ENCODE data around the gene XRN2.
"Not testable (repeated sequence)": the region's sequence is repeated elsewhere in the genome, so short reads cannot be mapped to it uniquely, and the experiment has no call there.

The XRN2 gene

GRCh38 chr20:21355981-21356380 is 52.9 kb downstream of the XRN2 start:
- no peak for DNase-seq

DNA sequence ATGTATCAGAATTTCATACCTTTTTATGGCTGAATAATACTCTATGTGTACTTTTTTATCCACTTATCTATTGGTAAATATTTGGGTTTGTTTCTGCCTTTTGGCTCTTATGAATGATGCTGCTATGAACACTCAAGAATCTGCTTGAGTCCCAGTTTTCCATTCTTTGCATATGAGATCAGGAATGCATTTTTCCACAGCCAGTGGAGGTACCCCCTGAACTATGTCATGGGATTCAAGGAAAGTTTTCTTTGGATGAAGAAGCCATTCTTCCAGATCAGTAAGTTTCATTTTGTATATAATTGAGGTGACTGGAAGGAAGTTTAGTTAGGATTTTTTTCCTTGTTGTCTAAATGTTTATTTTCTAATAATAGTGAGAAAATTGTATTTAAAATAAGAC is 53.3 kb downstream of the XRN2 start:
- DNase-seq = no peak

GRCh38 chr20:21357844-21358243 is 54.7 kb downstream of the XRN2 start:
- no peak for DNase-seq

- no peak for DNase-seq
Observed at GRCh38 chr20:21358737-21359136, 55.6 kb downstream of the XRN2 start.

GRCh38 chr20:21360705-21361104 is 57.6 kb downstream of the XRN2 start:
- DNase-seq = no peak

DNA sequence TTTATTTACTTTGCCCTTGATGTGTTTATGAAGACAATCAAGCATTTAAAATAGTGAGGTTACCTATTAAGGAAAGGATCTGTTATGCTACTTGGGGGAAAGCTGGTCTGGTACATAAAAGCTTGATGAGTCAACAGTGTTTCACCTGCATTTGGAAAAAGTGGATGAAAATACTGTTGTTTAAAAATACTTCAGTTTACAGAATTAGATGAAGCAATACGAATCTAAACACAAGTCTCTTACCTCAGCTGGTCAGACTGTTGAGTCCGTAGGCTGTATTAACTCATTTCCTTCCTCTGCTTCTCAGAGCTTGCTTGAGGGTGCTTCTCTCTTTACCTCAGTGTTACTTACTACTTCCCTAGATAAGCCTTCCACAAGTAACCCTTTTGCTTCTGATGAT is 58.1 kb downstream of the XRN2 start:
- no peak for DNase-seq

GRCh38 chr20:21364413-21364812 is 61.3 kb downstream of the XRN2 start:
- no peak for DNase-seq

DNA sequence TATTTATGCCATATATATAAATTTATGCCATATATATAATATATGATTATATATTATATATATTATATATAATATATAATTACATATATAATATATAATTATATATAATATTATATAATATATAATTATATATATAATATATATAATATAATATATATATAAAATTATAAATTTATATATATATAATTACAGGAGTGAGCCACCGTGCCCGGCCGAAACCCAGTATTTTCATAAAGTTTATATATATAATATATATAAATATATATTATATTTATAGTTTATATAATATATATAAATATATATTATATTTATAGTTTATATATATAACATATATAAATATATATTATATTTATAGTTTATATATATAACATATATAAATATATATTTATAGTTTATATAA is 62.6 kb downstream of the XRN2 start:
- DNase-seq = no peak

GRCh38 chr20:21366273-21366672 is 63.1 kb downstream of the XRN2 start:
- DNase-seq = not testable (repeated sequence)

GRCh38 chr20:21368791-21369190 is 65.7 kb downstream of the XRN2 start:
- no peak for DNase-seq

GRCh38 chr20:21371193-21371592 is 68.1 kb downstream of the XRN2 start:
- no peak for DNase-seq

DNA sequence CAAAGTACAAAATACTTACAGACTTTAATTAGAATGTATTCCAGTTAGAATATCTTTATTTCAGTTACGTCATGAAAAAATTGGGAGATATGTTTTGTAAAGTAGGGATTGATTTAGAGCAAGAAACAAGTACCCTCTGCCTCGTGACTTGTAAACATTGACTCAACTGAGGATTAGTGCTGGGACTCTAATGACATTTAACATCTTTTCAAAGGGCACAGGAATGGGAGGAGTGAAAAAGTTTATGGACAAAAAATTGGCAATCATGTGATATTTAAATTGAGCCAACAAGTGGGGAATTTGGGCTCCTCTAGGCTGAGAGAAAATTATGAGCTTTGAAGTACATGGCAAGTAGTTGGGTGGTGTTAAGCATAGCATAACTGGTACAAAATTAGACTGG is 68.9 kb downstream of the XRN2 start:
- no peak for DNase-seq

GRCh38 chr20:21373436-21373835 is 70.3 kb downstream of the XRN2 start:
- no peak for DNase-seq

DNA sequence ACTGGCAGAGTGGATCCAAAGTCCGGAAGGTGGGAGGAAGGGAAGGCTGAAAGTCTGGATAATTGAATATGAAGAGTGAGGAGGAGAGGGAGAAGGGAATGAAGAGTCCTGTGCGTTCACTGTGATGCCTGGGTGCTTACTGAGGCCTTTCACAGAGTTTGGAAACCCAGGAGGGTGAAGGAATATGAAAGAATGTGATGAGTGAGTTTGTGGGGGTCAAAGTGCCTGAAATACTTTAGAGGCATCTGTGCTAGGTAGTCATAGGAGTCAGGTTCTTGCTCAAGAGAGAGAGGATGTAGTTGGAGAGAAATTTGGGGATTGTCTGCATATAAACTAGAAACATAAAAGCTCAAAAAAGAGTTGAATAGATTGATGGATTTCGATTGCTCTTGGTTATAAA is 73.5 kb downstream of the XRN2 start:
- no peak for DNase-seq

- DNase-seq = no peak
Observed at GRCh38 chr20:21377701-21378100, 74.6 kb downstream of the XRN2 start.

DNA sequence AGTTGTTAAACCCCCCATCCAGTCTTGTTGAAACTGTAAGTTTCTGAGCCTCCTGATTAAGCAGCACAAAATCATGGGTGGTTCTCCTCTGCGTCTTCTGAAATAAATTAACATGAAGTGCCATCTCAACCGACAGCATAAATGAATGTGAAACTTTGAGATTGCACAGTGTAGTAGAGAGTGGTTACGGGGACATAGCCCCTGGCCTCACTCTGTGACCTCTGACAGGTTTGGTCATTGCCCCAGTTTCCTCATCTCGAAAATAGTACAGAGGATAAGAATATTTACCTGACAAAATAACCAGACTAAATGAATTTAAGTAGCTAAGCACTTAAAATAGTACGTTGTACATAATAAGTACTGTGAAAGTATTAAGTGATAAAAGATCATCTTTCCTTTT is 75.1 kb downstream of the XRN2 start:
- DNase-seq = no peak

DNA sequence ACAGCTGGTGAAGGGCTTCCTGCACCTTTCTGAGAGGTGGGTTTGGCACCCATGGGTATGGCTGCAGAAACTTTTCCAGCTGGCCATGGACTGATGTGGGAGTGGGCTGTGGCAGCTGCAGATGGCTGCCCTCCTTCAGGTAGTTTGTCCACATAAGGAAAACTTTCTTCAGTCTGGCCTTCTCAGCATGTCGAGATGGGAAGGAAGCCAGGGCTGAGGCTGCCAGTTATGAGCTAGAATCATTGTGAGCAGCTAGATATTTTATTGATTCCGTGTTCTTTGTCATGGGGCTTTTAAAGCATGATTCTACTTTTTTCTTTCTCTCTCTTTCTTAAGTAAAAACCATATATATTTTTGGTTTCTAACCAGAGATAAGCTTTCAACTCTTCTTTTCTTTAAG is 77.6 kb downstream of the XRN2 start:
- DNase-seq = no peak

- DNase-seq = no peak
Observed at GRCh38 chr20:21381619-21382018, 78.5 kb downstream of the XRN2 start.

DNA sequence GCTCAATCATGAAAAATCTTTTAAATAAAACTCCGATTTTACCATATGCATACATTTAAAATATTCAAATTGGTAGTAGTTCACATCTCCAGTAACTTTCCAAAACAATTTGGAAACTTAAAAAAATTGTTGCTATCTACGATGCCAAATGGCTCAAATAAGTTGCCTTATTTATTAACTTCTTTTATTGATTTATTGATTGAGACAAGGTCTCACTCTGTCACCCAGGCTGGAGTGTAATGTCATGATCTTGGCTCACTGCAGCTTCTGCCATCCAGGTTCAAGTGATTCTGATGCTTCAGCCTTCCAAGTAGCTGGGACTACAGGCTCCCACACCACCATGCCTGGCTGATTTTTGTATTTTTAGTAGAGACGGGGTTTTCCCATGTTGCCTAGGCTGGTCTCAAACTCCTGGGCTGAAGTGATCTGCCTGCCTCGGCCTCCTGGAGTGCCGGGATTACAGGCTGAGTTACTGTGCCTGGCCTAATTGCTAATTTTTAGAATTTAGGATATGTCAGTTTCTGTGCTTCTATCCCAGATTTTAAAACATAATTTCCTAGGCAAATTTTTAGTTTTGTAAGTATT is 81.3 kb downstream of the XRN2 start:
- no peak for DNase-seq

DNA sequence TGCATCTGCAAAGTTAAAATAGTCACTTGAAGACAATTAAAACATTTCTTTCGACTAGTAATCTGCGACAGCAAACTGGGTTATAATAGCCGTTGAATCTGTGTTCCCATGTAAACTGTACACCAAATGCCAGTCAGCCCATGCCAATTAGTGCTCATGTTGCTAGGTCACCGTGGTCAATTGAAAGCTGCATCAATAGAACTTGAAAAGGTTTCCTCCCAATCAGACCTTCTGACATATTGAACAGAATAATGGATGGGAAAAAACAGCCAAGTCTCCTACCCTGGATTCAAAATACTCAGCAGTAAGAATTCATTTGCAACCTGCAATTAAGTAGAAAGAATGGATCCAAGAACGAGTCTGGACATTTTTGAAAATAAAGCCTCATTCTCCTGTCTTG is 83.0 kb downstream of the XRN2 start:
- no peak for DNase-seq

DNA sequence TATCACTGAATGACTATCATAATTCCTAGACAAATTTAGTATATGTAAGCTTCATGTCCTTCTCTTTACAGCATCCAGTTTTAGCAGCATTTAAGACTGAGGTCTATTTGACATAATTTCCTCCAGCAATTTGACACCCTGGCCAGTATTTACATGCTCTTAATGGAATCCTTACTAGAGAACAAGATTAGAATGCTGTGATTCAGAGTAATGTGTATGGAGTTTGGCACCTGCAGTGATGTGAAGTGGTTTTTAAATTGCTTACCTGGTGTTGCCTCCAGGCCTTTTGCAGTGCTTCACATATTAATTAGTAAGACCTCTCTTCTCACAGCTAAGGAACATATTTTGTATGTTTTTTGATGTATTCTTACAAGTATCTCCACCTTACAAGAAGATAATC is 84.4 kb downstream of the XRN2 start:
- no peak for DNase-seq

DNA sequence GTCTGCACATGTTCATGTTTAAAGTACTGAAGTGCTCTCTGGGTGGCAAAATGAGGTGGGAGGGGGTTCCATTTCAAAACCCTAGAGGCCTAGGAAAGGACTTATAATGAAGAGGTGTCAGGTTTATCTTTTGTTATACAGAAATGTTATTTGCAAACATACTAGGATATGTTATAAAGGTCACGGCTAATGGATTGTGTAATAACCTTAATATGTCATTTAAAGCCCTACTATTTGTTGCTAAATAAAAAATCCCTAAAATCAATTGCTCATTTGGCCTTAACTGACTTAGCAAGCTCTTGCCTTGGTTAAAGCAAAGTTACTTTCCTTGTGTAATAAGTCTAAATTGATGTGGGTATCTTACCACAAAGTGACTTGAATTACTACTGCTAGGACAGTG is 85.4 kb downstream of the XRN2 start:
- DNase-seq = no peak

DNA sequence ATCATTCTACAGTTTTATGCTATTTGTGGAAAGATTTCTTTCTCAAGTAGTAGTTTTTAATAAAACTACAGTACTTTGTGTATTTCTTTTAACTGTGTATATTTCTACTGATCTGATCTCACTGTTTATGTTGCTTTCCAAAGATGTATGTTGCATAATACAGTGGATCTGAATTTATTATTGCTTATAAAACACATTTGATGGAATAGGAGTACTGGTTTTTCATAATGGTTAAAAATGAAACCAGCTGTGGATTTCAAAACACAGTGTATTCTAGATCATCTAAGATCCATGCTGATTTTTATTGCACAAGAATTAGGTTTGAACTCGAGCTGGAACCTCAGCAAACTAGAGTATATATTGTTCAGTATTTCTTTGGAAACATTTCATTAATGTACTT is 86.2 kb downstream of the XRN2 start:
- no peak for DNase-seq

GRCh38 chr20:21390768-21391167 is 87.6 kb downstream of the XRN2 start:
- DNase-seq = no peak

DNA sequence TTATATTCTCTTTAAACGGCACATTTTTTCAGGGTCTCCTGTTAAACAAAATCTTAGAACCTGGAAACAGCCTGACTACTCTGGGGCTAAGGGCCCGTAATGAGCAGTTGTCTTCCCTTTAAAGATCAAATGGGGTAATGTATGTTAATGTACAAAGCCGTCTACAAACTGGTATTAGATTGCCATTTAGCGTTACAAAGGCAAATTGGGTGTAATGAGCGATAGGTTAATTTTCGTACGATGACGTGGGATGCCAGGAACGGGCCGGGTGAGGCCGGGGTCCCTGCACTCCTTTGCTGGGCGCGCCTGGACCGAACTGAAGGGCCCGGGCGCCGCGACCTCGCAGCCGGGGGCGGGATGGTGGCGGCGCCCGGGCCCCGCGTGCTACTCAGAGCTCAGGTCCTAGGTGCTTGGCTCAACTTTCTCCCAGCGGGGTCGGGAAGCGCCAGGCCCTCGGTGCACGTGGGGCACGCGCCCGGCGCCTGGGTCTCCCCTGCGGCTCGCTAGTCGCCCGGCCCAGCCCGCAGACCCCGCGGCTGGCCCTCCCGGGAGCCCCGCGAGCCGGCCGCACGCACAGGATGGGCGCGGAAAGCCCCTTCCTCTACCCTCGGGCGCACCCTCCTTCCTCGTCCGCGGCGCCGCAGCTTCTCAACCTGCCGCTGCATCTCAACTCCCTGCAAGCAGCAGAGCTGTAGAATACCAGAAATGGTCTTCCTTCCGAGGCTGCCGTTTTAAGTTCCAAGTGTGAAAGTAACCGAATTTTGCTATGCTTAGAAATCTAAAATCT is 88.2 kb downstream of the XRN2 start:
- no peak for DNase-seq
